K562 (cell line): ENCODE measurements around the gene OBSCN. TPM values are rescaled to one million over a fixed set of nuclear protein-coding genes. Genes with fewer than 3 reads are reported as not detected.
A peak's percentile ranks its signal among the peaks of the same experiment; 100 is the strongest.

Experiments
- AFF1 ChIP-seq, 2 experiments: fragments of 450-650 bp; IDR thresholded peaks; 2 replicates each; pipeline ENCODE4 v1.6.1; 2018; ENCODE audit warnings: mild to moderate bottlenecking in 2 of 2, low read depth in 1 of 2; ENCODE audit not compliant: partially characterized antibody in 2 of 2
- ARID1B ChIP-seq: fragments of 450-650 bp; IDR thresholded peaks from 2 replicates; pipeline ENCODE4 v1.6.1; 2016; ENCODE audit warnings: antibody characterized with exemption, mild to moderate bottlenecking, inconsistent platforms
- CHD4 ChIP-seq: fragments of 200-600 bp; sonication (generic); IDR thresholded peaks from 3 replicates; pipeline ENCODE4 v1.6.1; 2012; ENCODE audit warnings: low read depth, mild to moderate bottlenecking, mixed read lengths, low read length, inconsistent platforms; ENCODE audit not compliant: insufficient read depth, insufficient replicate concordance, poor library complexity, severe bottlenecking
- LARP7 ChIP-seq: fragments of 450-650 bp; IDR thresholded peaks from 2 replicates; pipeline ENCODE4 v1.6.1; 2016
- MBD1 ChIP-seq: fragments of 250-450 bp; sonication (Bioruptor Pico); IDR thresholded peaks from 2 replicates; pipeline ENCODE4 v1.8.0; 2022; ENCODE audit warnings: inconsistent platforms
- NCOA4 ChIP-seq: fragments of 450-650 bp; IDR thresholded peaks from 2 replicates; pipeline ENCODE4 v1.6.1; 2018; ENCODE audit warnings: mild to moderate bottlenecking; ENCODE audit not compliant: partially characterized antibody
- NR2C2 ChIP-seq, 2 experiments: fragments of 200-800 bp in 1 of 2; sonication (Bioruptor generic) in 1 of 2; sonication (generic) in 1 of 2; formaldehyde crosslinking in 1 of 2; IDR thresholded peaks; 2 replicates each; pipeline versions ENCODE4 v1.6.1 to v1.8.0; 2016 to 2022; ENCODE audit warnings: mild to moderate bottlenecking in 1 of 2, missing compliant biosample characterization in 1 of 2, missing genetic modification characterization in 1 of 2, missing genetic modification reagents in 1 of 2
- PBX2 ChIP-seq, 2 experiments: IDR thresholded peaks in 1 of 2; conservative IDR thresholded peaks in 1 of 2; 2 replicates each; pipeline ENCODE4 v1.6.1; 2016; ENCODE audit warnings: low read depth in 2 of 2, mild to moderate bottlenecking in 1 of 2, missing compliant biosample characterization in 1 of 2, missing genetic modification characterization in 1 of 2, moderate library complexity in 1 of 2
- RBFOX2 ChIP-seq: fragments of 200-400 bp; formaldehyde crosslinking; IDR thresholded peaks from 2 replicates; pipeline ENCODE4 v1.6.1; 2017; ENCODE audit warnings: low read depth, mild to moderate bottlenecking, low read length, moderate library complexity
- SMARCA5 ChIP-seq: fragments of 450-650 bp; IDR thresholded peaks from 2 replicates; pipeline ENCODE4 v1.6.1; 2016
- TCF3 ChIP-seq: sonication (generic); formaldehyde crosslinking; IDR thresholded peaks from 2 replicates; pipeline ENCODE4 v1.4.0; 2020; ENCODE audit warnings: mild to moderate bottlenecking, missing genetic modification reagents
- U2AF1 ChIP-seq: fragments of 200-400 bp; formaldehyde crosslinking; optimal IDR thresholded peaks from 2 replicates; pipeline ENCODE3; 2017; ENCODE audit warnings: mild to moderate bottlenecking, low read depth, low read length, moderate library complexity
- ZBTB26 ChIP-seq: fragments of 450-650 bp; formaldehyde crosslinking; IDR thresholded peaks from 2 replicates; pipeline ENCODE4 v1.4.0; 2022; ENCODE audit warnings: missing genetic modification characterization
- ZNF146 ChIP-seq: IDR thresholded peaks from one replicate; pipeline ENCODE4 v1.6.1; 2018; ENCODE audit warnings: missing compliant biosample characterization; ENCODE audit not compliant: unreplicated experiment
- ZNF717 ChIP-seq: fragments of 250-450 bp; sonication (Bioruptor Pico); IDR thresholded peaks from 2 replicates; pipeline ENCODE4 v1.5.0; 2021
- ZSCAN32 ChIP-seq: fragments of 450-650 bp; formaldehyde crosslinking; IDR thresholded peaks from 2 replicates; pipeline ENCODE4 v1.4.0; 2020; ENCODE audit warnings: mild to moderate bottlenecking, moderate library complexity
- polyA plus RNA-seq, 8 experiments: library from polyadenylated mRNA; depleted of rRNA in 4 of 8; stranded (reverse) in 5 of 8; unstranded in 3 of 8; fragments of >200 nt; fragmentation: Nextera tagmentation in 2 of 8; fragmentation: Illumina TruSeq in 1 of 8; extraction: Ambion mirVana in 2 of 8; extraction: Trizol in 1 of 8; gene quantifications; 2 replicates each; pipeline versions ENCODE4 v1.2.1 to v1.2.3, GENCODE V29; 2011 to 2014; ENCODE audit warnings: inconsistent platforms in 1 of 8, missing spikeins in 1 of 8
- total RNA-seq, 7 experiments: library from RNA; depleted of rRNA in 6 of 7; stranded (reverse); fragments of >200 nt in 6 of 7; fragmentation: Illumina TruSeq in 2 of 7; extraction: Trizol in 2 of 7; gene quantifications; 2 replicates each; pipeline versions ENCODE4 v1.2.1 to v1.2.3, GENCODE V29; 2011 to 2021; ENCODE audit warnings: low replicate concordance in 1 of 7

Gene OBSCN
- total and polyA plus RNA-seq, 9 of the 15 experiments (the other 6 are each of a cell fraction or from before 2014, with no cell fraction given): 0.18 to 19.7 (median 3.6) TPM

GRCh38 chr1:228164561-228165371 is 43.1 kb upstream of the OBSCN start (continued):
- TF ChIP-seq SMARCA5 (no peak), RBFOX2 (no peak), U2AF1 (no peak), PBX2 (CRISPR knock-in tag; IDR thresholded peaks at IDR 0.05; ENCODE audit: low read depth) (no peak), PBX2 (tag; conservative IDR thresholded peaks at IDR 0.05; ENCODE audit: low read depth) (peak; percentile 46), ZNF146 (CRISPR knock-in tag) (no peak), ZNF717 (no peak), NR2C2 (CRISPR knock-in tag; IDR thresholded peaks at IDR 0.05) (no peak), NR2C2 (tag; IDR thresholded peaks at IDR 0.05) (no peak), ZBTB26 (CRISPR knock-in tag) (no peak), ARID1B (peak; percentile 83), ZSCAN32 (CRISPR knock-in tag) (no peak), NCOA4 (no peak), AFF1 (IDR thresholded peaks at IDR 0.05; ENCODE audit: low read depth in 1 of 2, partially characterized antibody in 2 of 2) (no peak), MBD1 (CRISPR knock-in tag) (no peak), CHD4 (no peak), TCF3 (CRISPR knock-in tag) (peak; percentile 95), LARP7 (no peak)
